WERI-Rb-1 (cell line): Measurements from ENCODE around the gene LINC01488.

Experiments used
- DNase-seq: peaks from one replicate; pipeline ENCODE4 v3.0.0-alpha.2; 2020
- H3K27ac ChIP-seq: fragments of 250-450 bp; sonication (Bioruptor Pico); 2 replicates; pipeline ENCODE4 v1.5.1; 2020; ENCODE audit warnings: mild to moderate bottlenecking, moderate library complexity
- H3K27me3 ChIP-seq: fragments of 250-450 bp; sonication (Bioruptor Pico); 2 replicates; pipeline ENCODE4 v1.5.1; 2021; ENCODE audit warnings: mild to moderate bottlenecking, low read depth, moderate library complexity; ENCODE audit not compliant: insufficient read depth, severe bottlenecking
- H3K36me3 ChIP-seq: fragments of 250-450 bp; sonication (Bioruptor Pico); 2 replicates; pipeline ENCODE4 v1.5.1; 2020; ENCODE audit warnings: mild to moderate bottlenecking, moderate library complexity
- H3K4me3 ChIP-seq: 2 replicates; pipeline ENCODE4 v1.5.1; 2011; ENCODE audit warnings: low read depth, mild to moderate bottlenecking, control low read depth, low read length
- H3K9me3 ChIP-seq: fragments of 250-450 bp; sonication (Bioruptor Pico); 2 replicates; pipeline ENCODE4 v1.5.1; 2021; ENCODE audit warnings: mild to moderate bottlenecking, moderate library complexity; ENCODE audit not compliant: severe bottlenecking
- CTCF ChIP-seq: IDR thresholded peaks from 2 replicates; pipeline ENCODE4 v1.5.1; 2011; ENCODE audit warnings: low read depth, mild to moderate bottlenecking, control low read depth, inconsistent platforms, low read length

Gene LINC01488

DNA sequence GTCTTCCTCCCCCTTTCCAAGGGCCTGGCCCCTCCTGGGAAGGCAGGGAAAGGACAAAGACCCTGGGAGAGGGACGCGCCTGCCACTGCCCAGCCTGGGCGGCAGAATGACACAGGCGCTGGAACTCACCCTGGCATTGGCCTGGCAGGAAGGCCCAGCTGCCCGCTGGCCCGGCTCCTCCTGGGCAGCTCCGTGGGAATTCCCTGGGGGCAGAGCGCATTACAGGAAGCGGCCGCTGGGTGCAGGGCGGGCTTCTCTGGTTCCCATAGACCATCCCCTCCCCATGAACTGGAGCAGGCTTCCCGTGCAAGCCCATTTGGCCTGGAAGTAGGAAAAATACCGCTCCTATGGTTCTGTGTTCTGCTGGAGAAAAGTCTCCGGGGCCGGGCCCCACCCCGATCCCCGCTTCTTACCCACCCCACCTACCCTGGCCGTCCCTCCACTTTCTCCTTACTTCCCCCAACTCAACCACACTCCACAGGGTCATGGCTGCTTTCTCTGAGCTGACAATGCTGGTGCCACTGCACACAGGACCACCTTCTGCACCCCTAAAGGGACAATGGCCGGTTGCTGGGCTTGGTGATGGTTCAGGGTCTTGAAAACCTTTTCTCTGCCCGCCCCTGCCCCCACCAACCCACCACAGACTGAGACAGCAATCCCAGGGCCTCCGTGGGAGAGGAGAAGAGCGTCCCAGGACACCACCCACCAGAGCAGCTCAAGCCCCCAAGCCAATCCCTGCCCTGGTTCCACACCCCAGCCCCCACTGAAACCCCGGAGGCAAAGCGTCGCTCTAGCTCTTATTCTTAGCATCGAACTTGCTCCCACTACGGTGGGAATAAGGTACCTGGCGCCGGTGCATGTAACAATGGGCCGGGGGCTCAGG, 58.9 kb downstream of the LINC01488 start:
- DNase-seq: no peak
- H3K27me3 ChIP-seq: peaks cover 47% of the 10 kb centered on the region
- H3K36me3 ChIP-seq: no peaks in the 10 kb centered on the region
- no peaks in the 10 kb centered on the region for H3K9me3 ChIP-seq
- no peak for TF ChIP-seq CTCF
- no peak overlapping the region for H3K4me3 ChIP-seq
- no peak overlapping the region for H3K27ac ChIP-seq

- no peak for DNase-seq
- H3K9me3 ChIP-seq: no peaks in the 10 kb centered on the region
- TF ChIP-seq CTCF: no peak
- H3K4me3 ChIP-seq: no peak overlapping the region
- H3K27me3 ChIP-seq: peaks cover 49% of the 10 kb centered on the region
- no peak overlapping the region for H3K27ac ChIP-seq
- H3K36me3 ChIP-seq: no peaks in the 10 kb centered on the region
These were observed 59.5 kb downstream of the LINC01488 start for GRCh38 chr11:69541001-69541285.

DNA sequence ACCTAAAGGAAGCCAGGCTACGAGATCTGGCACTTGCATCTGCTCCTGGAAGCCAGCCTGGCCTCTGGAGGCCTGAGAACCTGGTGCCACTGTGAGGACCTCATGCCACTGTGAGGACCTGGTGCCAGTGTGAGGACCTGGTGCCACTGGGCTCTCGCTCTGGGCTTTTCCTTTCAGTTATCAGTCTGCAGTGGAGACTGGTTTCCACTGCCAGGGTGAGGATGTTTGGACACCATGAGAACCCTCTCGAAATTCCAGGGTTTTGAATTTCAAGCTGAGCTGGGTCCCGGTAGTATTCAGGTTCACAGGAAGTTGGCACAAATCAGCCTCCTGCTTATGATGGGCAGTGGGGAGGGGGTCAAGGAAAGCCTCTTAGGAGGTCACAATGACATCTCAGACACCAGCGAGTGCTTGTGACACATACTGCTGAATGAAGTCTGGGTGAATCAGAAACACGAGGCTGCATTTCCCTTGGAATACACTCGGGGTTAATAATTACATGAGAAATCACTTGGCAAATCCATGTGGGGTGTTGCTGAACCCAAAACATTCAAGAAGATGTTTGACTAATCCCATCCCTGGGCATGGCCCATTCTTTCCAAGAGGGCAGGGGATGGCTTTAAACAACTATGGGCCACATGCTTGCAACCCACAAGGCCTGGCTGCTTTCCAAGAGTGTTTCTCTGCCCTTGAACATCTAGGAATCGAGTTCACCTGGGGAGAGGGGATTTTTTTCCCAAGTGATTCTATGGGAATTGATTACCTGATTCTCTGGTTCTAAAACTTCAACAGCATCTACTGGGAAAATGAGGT, 60.2 kb downstream of the LINC01488 start:
- Histone ChIP-seq H3K36me3 (no peaks in the 10 kb centered on the region), H3K4me3 (no peak overlapping the region), H3K27ac (no peak overlapping the region), H3K9me3 (no peaks in the 10 kb centered on the region), H3K27me3 (peaks cover 49% of the 10 kb centered on the region)
- DNase-seq: no peak
- no peak for TF ChIP-seq CTCF

DNA sequence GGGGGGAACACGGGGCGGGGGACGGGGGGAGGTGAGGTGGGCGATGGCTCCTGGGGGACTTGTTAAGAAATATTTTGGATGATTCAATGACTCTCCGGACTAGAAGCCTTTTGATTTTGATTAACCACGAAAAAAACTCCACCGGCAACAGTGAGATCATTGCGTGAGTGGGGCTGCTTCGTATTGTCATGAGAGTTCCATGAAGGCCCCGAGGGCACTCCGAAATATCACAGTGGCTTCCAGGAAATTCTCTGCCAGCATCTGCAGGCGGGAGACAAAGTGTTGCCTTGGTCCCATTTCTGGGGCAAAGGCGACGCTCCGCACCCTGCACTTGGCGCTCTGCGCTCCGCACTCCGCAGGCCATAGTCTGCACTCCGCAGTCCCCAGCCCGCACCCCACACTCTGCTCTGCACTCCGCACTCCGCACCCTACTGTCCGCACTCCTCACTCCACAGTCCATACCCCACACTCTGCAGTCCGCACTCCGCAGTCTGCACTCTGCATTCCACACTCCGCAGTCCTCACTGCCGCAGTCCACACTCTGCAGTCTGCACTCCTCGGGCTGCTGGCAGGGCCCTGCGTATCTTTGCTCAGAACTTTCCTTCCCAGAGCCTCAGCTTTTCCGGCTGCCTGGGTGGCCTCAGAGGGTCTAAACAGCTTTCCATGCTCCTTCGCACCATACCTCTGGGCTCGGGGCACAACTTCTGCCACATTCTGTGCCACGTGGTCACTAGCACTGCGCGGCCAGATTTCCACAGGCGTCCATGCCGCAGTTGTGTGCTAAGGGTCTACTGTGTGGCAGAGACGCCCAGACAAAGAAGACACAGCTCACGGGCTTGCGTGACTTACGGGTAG, 61.1 kb downstream of the LINC01488 start:
- Histone ChIP-seq H3K36me3 (no peaks in the 10 kb centered on the region), H3K27ac (no peak overlapping the region), H3K27me3 (peaks cover 46% of the 10 kb centered on the region), H3K9me3 (no peaks in the 10 kb centered on the region), H3K4me3 (no peak overlapping the region)
- no peak for TF ChIP-seq CTCF
- no peak for DNase-seq
